B cell (primary cell): ENCODE measurements around the gene ENO4. TPM values are rescaled to one million over a fixed set of nuclear protein-coding genes. Genes with fewer than 3 reads are reported as not detected.

Experiments used
- ATAC-seq: fragments of 200-7000 bp; cut with Tn5 transposase; one replicate; pipeline ENCODE4 v1.10.0; 2021; ENCODE audit warnings: low read depth, mild to moderate bottlenecking, moderate number of reproducible peaks, moderate library complexity
- CTCF ChIA-PET: fragments of 350-600 bp; sonication (Branson Sonifier 250); formaldehyde crosslinking; loops from one replicate; lab custom pipeline; 2021; ENCODE audit warnings: antibody characterized with exemption, inconsistent platforms; lab: Charles Lee
- POLR2A ChIA-PET: fragments of 350-600 bp; sonication (Branson Sonifier 250); formaldehyde crosslinking; loops from one replicate; lab custom pipeline; 2021; ENCODE audit warnings: antibody characterized with exemption; lab: Charles Lee
- DNase-seq: peaks from one replicate; pipeline ENCODE4 v3.0.0; 2013
- H2AFZ ChIP-seq: 2 replicates; pipeline ENCODE4 v1.6.1; 2012; ENCODE audit warnings: mild to moderate bottlenecking, low read depth, low read length; ENCODE audit not compliant: insufficient read depth, poor library complexity, severe bottlenecking
- H3K27ac ChIP-seq, 2 donors: 1 replicate in 1 of 2; 2 replicates in 1 of 2; pipeline ENCODE4 v1.5.1; 2012 to 2013; ENCODE audit warnings: low read length in 2 of 2, mild to moderate bottlenecking in 2 of 2, moderate library complexity in 1 of 2
- H3K27me3 ChIP-seq, 4 experiments: fragments of 200-600 bp in 1 of 4; sonication (generic) in 1 of 4; replicated peaks in 1 of 4; 1 replicate in 2 of 4; 2 replicates in 2 of 4; pipeline versions ENCODE4 v1.6.1 to v1.7.0; 2013 to 2016; ENCODE audit warnings: low read length in 3 of 4, mild to moderate bottlenecking in 2 of 4, mixed read lengths in 1 of 4, moderate library complexity in 1 of 4; ENCODE audit not compliant: insufficient read depth in 4 of 4, control insufficient read depth in 3 of 4; ENCODE audit errors: control extremely low read depth in 1 of 4
- H3K36me3 ChIP-seq, 2 experiments: replicated peaks in 1 of 2; 1 replicate in 1 of 2; 2 replicates in 1 of 2; pipeline versions ENCODE4 v1.6.1 to v1.7.1; 2013; ENCODE audit warnings: low read length in 1 of 2; ENCODE audit not compliant: insufficient read depth in 2 of 2, control insufficient read depth in 1 of 2; ENCODE audit errors: control extremely low read depth in 1 of 2, extremely low read depth in 1 of 2
- H3K4me1 ChIP-seq, 2 donors: fragments of 200-600 bp in 1 of 2; sonication (generic) in 1 of 2; 1 replicate in 1 of 2; 2 replicates in 1 of 2; pipeline versions ENCODE4 v1.5.1 to v1.6.1; 2013 to 2017; ENCODE audit warnings: low read length in 2 of 2; ENCODE audit not compliant: control insufficient read depth in 2 of 2, insufficient read depth in 2 of 2
- H3K4me2 ChIP-seq: replicated peaks from 2 replicates; pipeline ENCODE3; 2012; ENCODE audit warnings: mild to moderate bottlenecking, low read depth, low read length; ENCODE audit not compliant: poor library complexity, severe bottlenecking
- H3K4me3 ChIP-seq, 5 experiments: fragments of 200-600 bp in 1 of 5; sonication (generic) in 1 of 5; 1 replicate in 3 of 5; 2 replicates in 2 of 5; pipeline versions ENCODE4 v1.5.1 to v1.7.0; 2011 to 2016; ENCODE audit warnings: low read length in 4 of 5, mild to moderate bottlenecking in 4 of 5, low read depth in 2 of 5, control low read depth in 1 of 5, moderate library complexity in 1 of 5; ENCODE audit not compliant: insufficient read depth in 1 of 5; ENCODE audit errors: control extremely low read depth in 1 of 5, extremely low read depth in 1 of 5
- H3K79me2 ChIP-seq: fragments of 200-600 bp; sonication (generic); one replicate; pipeline ENCODE4 v1.6.0; 2016; ENCODE audit warnings: low read length; ENCODE audit not compliant: control insufficient read depth, insufficient read depth
- H3K9ac ChIP-seq: fragments of 200-600 bp; sonication (generic); 2 replicates; pipeline ENCODE4 v1.6.1; 2017; ENCODE audit warnings: mild to moderate bottlenecking, low read length, moderate library complexity
- H3K9me3 ChIP-seq, 3 donors: one replicate each; pipeline versions ENCODE4 v1.6.1 to v1.7.1; 2013; ENCODE audit warnings: low read length in 2 of 3; ENCODE audit not compliant: control insufficient read depth in 2 of 3, insufficient read depth in 1 of 3; ENCODE audit errors: control extremely low read depth in 1 of 3
- H4K20me1 ChIP-seq: 2 replicates; pipeline ENCODE4 v1.6.0; 2012; ENCODE audit warnings: mild to moderate bottlenecking, low read length; ENCODE audit not compliant: insufficient read depth, control insufficient read depth, poor library complexity, severe bottlenecking
- H3K27ac Mint-ChIP-seq: one replicate; pipeline ENCODE4 v1.8.0; 2021; ENCODE audit warnings: mixed read lengths
- H3K27me3 Mint-ChIP-seq: one replicate; pipeline ENCODE4 v1.8.0; 2021; ENCODE audit warnings: mixed read lengths
- H3K4me1 Mint-ChIP-seq: one replicate; pipeline ENCODE4 v1.8.0; 2021; ENCODE audit warnings: mixed read lengths
- H3K4me3 Mint-ChIP-seq: one replicate; pipeline ENCODE4 v1.8.0; 2021; ENCODE audit warnings: mixed read lengths
- H3K9me3 Mint-ChIP-seq: one replicate; pipeline ENCODE4 v1.8.0; 2022; ENCODE audit warnings: mixed read lengths; ENCODE audit not compliant: insufficient read depth
- CTCF ChIP-seq: fragments of 200-600 bp; IDR thresholded peaks from one replicate; pipeline ENCODE4 v1.8.0; 2022; ENCODE audit warnings: antibody characterized with exemption, mild to moderate bottlenecking
- EZH2 ChIP-seq: IDR thresholded peaks from 2 replicates; pipeline ENCODE4 v1.6.1; 2012; ENCODE audit warnings: borderline replicate concordance, low read depth, mild to moderate bottlenecking, moderate library complexity, low read length; ENCODE audit not compliant: insufficient read depth, poor library complexity, severe bottlenecking
- WGBS: methylation state at CpG from one replicate; pipeline ENCODE4 v1.1.5; 2013; ENCODE audit warnings: missing lambda C conversion rate; ENCODE audit not compliant: insufficient coverage; 5-methylcytosine and 5-hydroxymethylcytosine counted together
- intact Hi-C: fragments of 100-400 bp; cut with micrococcal nuclease; formaldehyde crosslinking; loops from one replicate; pipeline ENCODE4 v1.10.0; 2022
- polyA plus RNA-seq: library from polyadenylated mRNA; depleted of rRNA; stranded (reverse); fragments of >200 nt; gene quantifications from 2 replicates; pipeline ENCODE4 v1.2.3, GENCODE V29; 2012
- total RNA-seq, 2 donors: library from RNA; stranded (reverse); fragments of 120-200 nt in 1 of 2; gene quantifications; 1 replicate in 1 of 2; 2 replicates in 1 of 2; pipeline versions ENCODE4 v1.2.3 to v1.2.4, GENCODE V29; 2013 to 2022

The ENO4 gene
- total and polyA plus RNA-seq, 2 donors (not counting 1 experiment from before 2014, with no cell fraction given), result 0.07 to 0.37 TPM

- Mint-ChIP-seq H3K4me3 (no peak overlapping the region), H3K4me1 (no peaks in the 10 kb centered on the region), H3K27me3 (no peaks in the 10 kb centered on the region), H3K27ac (no peak overlapping the region), H3K9me3 (no peaks in the 10 kb centered on the region)
- Histone ChIP-seq H3K9me3 (no peaks in the 10 kb centered on the region), H3K4me1 (no peaks in the 10 kb centered on the region), H2AFZ (no peak overlapping the region), H3K27me3 (no peaks in the 10 kb centered on the region), H3K4me3 (no peak overlapping the region), H3K79me2 (no peaks in the 10 kb centered on the region), H3K36me3 (no peaks in the 10 kb centered on the region), H4K20me1 (no peaks in the 10 kb centered on the region), H3K27ac (no peak overlapping the region), H3K9ac (no peak overlapping the region), H3K4me2 (no peak overlapping the region)
- ChIA-PET POLR2A (no interaction called here), CTCF (no interaction called here)
- no peak for TF ChIP-seq CTCF
- no peak for TF ChIP-seq EZH2
- WGBS, result no CpG with 5 or more reads among the region's 3 CpGs
- DNase-seq (no peak), ATAC-seq (no peak)
- intact Hi-C loops, result no loop called here
Observed at GRCh38 chr10:116926426-116926825, 77.1 kb downstream of the ENO4 start.

- no peak overlapping the region for H3K4me2 ChIP-seq
- intact Hi-C loops, result no loop called here
- H3K79me2 ChIP-seq, result no peaks in the 10 kb centered on the region
- H4K20me1 ChIP-seq, result no peaks in the 10 kb centered on the region
- H3K27ac ChIP-seq, result no peak overlapping the region
- POLR2A ChIA-PET, result no interaction called here
- H3K9me3 ChIP-seq, result no peaks in the 10 kb centered on the region
- DNase-seq (no peak), ATAC-seq (no peak)
- H3K4me3 Mint-ChIP-seq, result no peak overlapping the region
- no peak overlapping the region for H3K27ac Mint-ChIP-seq
- H3K4me3 ChIP-seq, result no peak overlapping the region
- H3K4me1 Mint-ChIP-seq, result no peaks in the 10 kb centered on the region
- no peak overlapping the region for H3K9ac ChIP-seq
- no peaks in the 10 kb centered on the region for H3K9me3 Mint-ChIP-seq
- TF ChIP-seq EZH2 (no peak), CTCF (no peak)
- no peaks in the 10 kb centered on the region for H3K27me3 Mint-ChIP-seq
- H3K27me3 ChIP-seq, result no peaks in the 10 kb centered on the region
- H3K4me1 ChIP-seq, result no peaks in the 10 kb centered on the region
- no peaks in the 10 kb centered on the region for H3K36me3 ChIP-seq
- CTCF ChIA-PET, result no interaction called here
- WGBS, result 99% methylated on average over 6 of the region's 6 CpGs
- H2AFZ ChIP-seq, result no peak overlapping the region
Observed at GRCh38 chr10:116931806-116932205, 82.5 kb downstream of the ENO4 start.

Other genes with a start within 250 kb of the ENO4 start
- gene PNLIPRP2, start 228.5 kb upstream of the ENO4 start, total RNA-seq, result not detected in 2 replicates
- gene PNLIPRP2, start 228.5 kb upstream of the ENO4 start, polyA plus RNA-seq, result not detected in 2 replicates
- 17.7 and 18.8 TPM in 2 replicates for gene HSPA12A, start 106.9 kb upstream of the ENO4 start, total RNA-seq
- 0.26 and 2.1 TPM in 2 replicates for gene HSPA12A, start 106.9 kb upstream of the ENO4 start, polyA plus RNA-seq
- gene SHTN1, start 155.7 kb downstream of the ENO4 start, total RNA-seq, result 0.34 TPM in 1 of 2 replicates, not detected in the other
- 0.06 and 0.12 TPM in 2 replicates for gene SHTN1, start 155.7 kb downstream of the ENO4 start, polyA plus RNA-seq